ENCODE results near the gene CORO1C. TPM values are rescaled to one million over a fixed set of nuclear protein-coding genes. Genes with fewer than 3 reads are reported as not detected.

CORO1C gene
- polyA plus RNA-seq, 1 donor from 2014 or later, result 123 TPM

DNA sequence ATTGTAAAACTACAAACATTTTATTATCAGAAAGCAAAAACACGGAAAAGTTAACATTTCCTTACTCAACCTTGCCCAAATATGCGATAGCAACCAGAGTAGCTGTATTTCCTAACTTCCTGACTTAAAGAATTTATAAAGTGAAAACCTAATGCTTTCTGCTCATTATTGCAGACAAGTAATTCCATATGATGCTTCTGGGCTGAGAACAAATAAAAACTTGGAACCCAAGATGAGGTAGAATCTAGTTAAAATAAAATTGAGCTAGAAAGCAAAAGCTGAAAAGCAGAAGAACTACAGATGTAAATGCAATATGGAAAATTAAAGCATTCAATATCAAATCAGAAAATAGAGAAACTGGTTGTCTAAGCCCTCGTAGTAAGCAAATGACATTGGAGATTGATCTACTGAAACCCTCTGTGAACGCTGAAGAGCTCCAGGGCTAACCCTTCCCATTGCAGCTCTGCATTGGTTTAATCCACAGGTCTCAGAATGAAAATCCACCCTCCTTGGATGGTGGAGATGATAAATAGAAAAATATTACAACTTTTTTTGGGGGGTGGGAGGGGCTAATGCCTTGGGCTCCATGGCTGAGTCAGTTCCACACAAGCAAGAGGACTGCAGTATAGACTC is 40.7 kb downstream of the CORO1C start:
- Histone ChIP-seq H3K9me3 (ENCODE audit: low read length) (no peaks in the 10 kb centered on the region), H3K4me3 (ENCODE audit: low read length) (peak overlapping the region; percentile 35), H3K9ac (ENCODE audit: low read length) (peak overlapping the region; percentile 93), H2AFZ (ENCODE audit: low read depth, low read length) (no peak overlapping the region), H3F3A (ENCODE audit: insufficient read depth, low read length, poor library complexity, severe bottlenecking) (peaks cover 16% of the 10 kb centered on the region), H3K79me2 (replicated peaks; ENCODE audit: insufficient read depth, low read length) (peaks cover 50% of the 10 kb centered on the region), H4K20me1 (ENCODE audit: insufficient read depth) (peaks cover 3% of the 10 kb centered on the region), H3K36me3 (ENCODE audit: insufficient read depth, low read length) (no peaks in the 10 kb centered on the region), H3K27me3 (ENCODE audit: insufficient read depth, low read depth, low read length) (no peaks in the 10 kb centered on the region), H3K9me2 (ENCODE audit: insufficient read depth, low read length) (no peaks in the 10 kb centered on the region), H3K27ac (ENCODE audit: low read length) (peak overlapping the region; percentile 100), H3K4me2 (ENCODE audit: low read length) (peak overlapping the region; percentile 57)
- no peak for TF ChIP-seq EZH2 (IDR thresholded peaks at IDR 0.05; ENCODE audit: borderline replicate concordance, insufficient read depth, low read length, poor library complexity, severe bottlenecking)
- TF ChIP-seq RAD21 (conservative IDR thresholded peaks at IDR 0.05), result no peak
- no peak for TF ChIP-seq POLR2AphosphoS5 (IDR thresholded peaks at IDR 0.05)
- no peak for TF ChIP-seq SMC3 (conservative IDR thresholded peaks at IDR 0.05; ENCODE audit: poor library complexity)
- TF ChIP-seq, protein P1, sequence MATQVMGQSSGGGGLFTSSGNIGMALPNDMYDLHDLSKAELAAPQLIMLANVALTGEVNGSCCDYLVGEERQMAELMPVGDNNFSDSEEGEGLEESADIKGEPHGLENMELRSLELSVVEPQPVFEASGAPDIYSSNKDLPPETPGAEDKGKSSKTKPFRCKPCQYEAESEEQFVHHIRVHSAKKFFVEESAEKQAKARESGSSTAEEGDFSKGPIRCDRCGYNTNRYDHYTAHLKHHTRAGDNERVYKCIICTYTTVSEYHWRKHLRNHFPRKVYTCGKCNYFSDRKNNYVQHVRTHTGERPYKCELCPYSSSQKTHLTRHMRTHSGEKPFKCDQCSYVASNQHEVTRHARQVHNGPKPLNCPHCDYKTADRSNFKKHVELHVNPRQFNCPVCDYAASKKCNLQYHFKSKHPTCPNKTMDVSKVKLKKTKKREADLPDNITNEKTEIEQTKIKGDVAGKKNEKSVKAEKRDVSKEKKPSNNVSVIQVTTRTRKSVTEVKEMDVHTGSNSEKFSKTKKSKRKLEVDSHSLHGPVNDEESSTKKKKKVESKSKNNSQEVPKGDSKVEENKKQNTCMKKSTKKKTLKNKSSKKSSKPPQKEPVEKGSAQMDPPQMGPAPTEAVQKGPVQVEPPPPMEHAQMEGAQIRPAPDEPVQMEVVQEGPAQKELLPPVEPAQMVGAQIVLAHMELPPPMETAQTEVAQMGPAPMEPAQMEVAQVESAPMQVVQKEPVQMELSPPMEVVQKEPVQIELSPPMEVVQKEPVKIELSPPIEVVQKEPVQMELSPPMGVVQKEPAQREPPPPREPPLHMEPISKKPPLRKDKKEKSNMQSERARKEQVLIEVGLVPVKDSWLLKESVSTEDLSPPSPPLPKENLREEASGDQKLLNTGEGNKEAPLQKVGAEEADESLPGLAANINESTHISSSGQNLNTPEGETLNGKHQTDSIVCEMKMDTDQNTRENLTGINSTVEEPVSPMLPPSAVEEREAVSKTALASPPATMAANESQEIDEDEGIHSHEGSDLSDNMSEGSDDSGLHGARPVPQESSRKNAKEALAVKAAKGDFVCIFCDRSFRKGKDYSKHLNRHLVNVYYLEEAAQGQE (IDR thresholded peaks at IDR 0.05; ENCODE audit: borderline replicate concordance), result no peak

DNA sequence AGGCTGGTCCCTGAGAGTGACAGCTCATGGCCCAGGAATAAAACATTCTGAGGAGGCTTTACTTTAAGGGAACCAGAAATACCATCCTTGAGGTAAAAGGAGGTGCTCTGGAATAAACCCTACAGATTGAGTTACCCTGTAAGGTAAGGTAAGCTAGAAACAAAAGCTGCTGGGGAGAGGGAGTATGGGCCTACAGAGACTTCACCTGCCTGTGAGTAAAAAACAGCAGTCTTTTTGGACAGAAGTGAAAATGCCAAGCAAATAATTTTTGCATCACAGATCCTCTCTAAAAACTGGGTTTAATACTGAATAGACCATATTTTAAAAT is 41.2 kb downstream of the CORO1C start:
- TF ChIP-seq, protein P1 (IDR thresholded peaks at IDR 0.05; ENCODE audit: borderline replicate concordance), result no peak
- TF ChIP-seq SMC3 (conservative IDR thresholded peaks at IDR 0.05; ENCODE audit: poor library complexity) (no peak), EP300 (conservative IDR thresholded peaks at IDR 0.05; ENCODE audit: poor library complexity, severe bottlenecking) (no peak), POLR2AphosphoS5 (IDR thresholded peaks at IDR 0.05) (no peak), MXI1 (conservative IDR thresholded peaks at IDR 0.05; ENCODE audit: poor library complexity, severe bottlenecking) (no peak), TAF1 (IDR thresholded peaks at IDR 0.05; ENCODE audit: low read depth) (no peak), RAD21 (conservative IDR thresholded peaks at IDR 0.05) (no peak), EZH2 (IDR thresholded peaks at IDR 0.05; ENCODE audit: borderline replicate concordance, insufficient read depth, low read length, poor library complexity, severe bottlenecking) (no peak)
- TF ChIP-seq, protein P2, sequence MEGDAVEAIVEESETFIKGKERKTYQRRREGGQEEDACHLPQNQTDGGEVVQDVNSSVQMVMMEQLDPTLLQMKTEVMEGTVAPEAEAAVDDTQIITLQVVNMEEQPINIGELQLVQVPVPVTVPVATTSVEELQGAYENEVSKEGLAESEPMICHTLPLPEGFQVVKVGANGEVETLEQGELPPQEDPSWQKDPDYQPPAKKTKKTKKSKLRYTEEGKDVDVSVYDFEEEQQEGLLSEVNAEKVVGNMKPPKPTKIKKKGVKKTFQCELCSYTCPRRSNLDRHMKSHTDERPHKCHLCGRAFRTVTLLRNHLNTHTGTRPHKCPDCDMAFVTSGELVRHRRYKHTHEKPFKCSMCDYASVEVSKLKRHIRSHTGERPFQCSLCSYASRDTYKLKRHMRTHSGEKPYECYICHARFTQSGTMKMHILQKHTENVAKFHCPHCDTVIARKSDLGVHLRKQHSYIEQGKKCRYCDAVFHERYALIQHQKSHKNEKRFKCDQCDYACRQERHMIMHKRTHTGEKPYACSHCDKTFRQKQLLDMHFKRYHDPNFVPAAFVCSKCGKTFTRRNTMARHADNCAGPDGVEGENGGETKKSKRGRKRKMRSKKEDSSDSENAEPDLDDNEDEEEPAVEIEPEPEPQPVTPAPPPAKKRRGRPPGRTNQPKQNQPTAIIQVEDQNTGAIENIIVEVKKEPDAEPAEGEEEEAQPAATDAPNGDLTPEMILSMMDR (IDR thresholded peaks at IDR 0.05; ENCODE audit: poor library complexity, severe bottlenecking), result no peak
- Histone ChIP-seq H3K27ac (ENCODE audit: low read length) (peak overlapping the region; percentile 100), H3K27me3 (ENCODE audit: insufficient read depth, low read depth, low read length) (no peaks in the 10 kb centered on the region), H4K20me1 (ENCODE audit: insufficient read depth) (peaks cover 3% of the 10 kb centered on the region), H3K4me2 (ENCODE audit: low read length) (no peak overlapping the region), H3K79me2 (replicated peaks; ENCODE audit: insufficient read depth, low read length) (peaks cover 45% of the 10 kb centered on the region), H3K9ac (ENCODE audit: low read length) (peak overlapping the region; percentile 93), H3K4me3 (ENCODE audit: low read length) (no peak overlapping the region), H3K9me3 (ENCODE audit: low read length) (no peaks in the 10 kb centered on the region), H2AFZ (ENCODE audit: low read depth, low read length) (no peak overlapping the region), H3K9me2 (ENCODE audit: insufficient read depth, low read length) (no peaks in the 10 kb centered on the region), H3F3A (ENCODE audit: insufficient read depth, low read length, poor library complexity, severe bottlenecking) (peaks cover 16% of the 10 kb centered on the region), H3K36me3 (ENCODE audit: insufficient read depth, low read length) (no peaks in the 10 kb centered on the region)
